Mesodermal cell (in vitro differentiated cells): ENCODE results near the gene MRS2.

Experiments used
- H3K27ac ChIP-seq: 2 replicates; pipeline ENCODE4 v1.7.0; 2013; ENCODE audit warnings: mild to moderate bottlenecking, low read depth, low read length, moderate library complexity; ENCODE audit not compliant: severe bottlenecking
- H3K36me3 ChIP-seq: 2 replicates; pipeline ENCODE4 v1.7.1; 2013; ENCODE audit warnings: mild to moderate bottlenecking, low read length, moderate library complexity; ENCODE audit not compliant: control insufficient read depth, insufficient read depth
- H3K4me1 ChIP-seq: one replicate; pipeline ENCODE4 v1.7.1; 2013; ENCODE audit warnings: mild to moderate bottlenecking, low read length; ENCODE audit not compliant: insufficient read depth, control insufficient read depth, poor library complexity, severe bottlenecking
- H3K4me3 ChIP-seq: 2 replicates; pipeline ENCODE4 v1.7.0; 2013; ENCODE audit warnings: low read length, control low read depth, mild to moderate bottlenecking; ENCODE audit not compliant: insufficient read depth, poor library complexity, severe bottlenecking; ENCODE audit errors: extremely low read depth
- H3K9me3 ChIP-seq: 2 replicates; pipeline ENCODE4 v1.7.1; 2013; ENCODE audit warnings: mild to moderate bottlenecking, low read length, moderate library complexity; ENCODE audit not compliant: control insufficient read depth
- WGBS, 2 experiments: methylation state at CpG; one replicate each; pipeline ENCODE4 v1.1.5; 2013; ENCODE audit warnings: missing lambda C conversion rate in 2 of 2; ENCODE audit not compliant: insufficient coverage in 2 of 2; 5-methylcytosine and 5-hydroxymethylcytosine counted together

The MRS2 gene

GRCh38 chr6:24432611-24433010, 29.9 kb downstream of the MRS2 start:
- H3K4me3 ChIP-seq = no peak overlapping the region
- 91 to 95% methylated on average over 8 of the region's 9 CpGs for WGBS, 2 experiments
- H3K9me3 ChIP-seq = no peaks in the 10 kb centered on the region
- no peak overlapping the region for H3K27ac ChIP-seq
- H3K36me3 ChIP-seq = peaks cover 4% of the 10 kb centered on the region
- peaks cover 3% of the 10 kb centered on the region for H3K4me1 ChIP-seq

- Histone ChIP-seq H3K4me1 (no peaks in the 10 kb centered on the region), H3K36me3 (no peaks in the 10 kb centered on the region), H3K9me3 (no peaks in the 10 kb centered on the region), H3K27ac (no peak overlapping the region), H3K4me3 (no peak overlapping the region)
- 89 to 93% methylated on average over 14 of the region's 14 CpGs for WGBS, 2 experiments
Observed at GRCh38 chr6:24436979-24437378, 34.2 kb downstream of the MRS2 start.

GRCh38 chr6:24439858-24440539, 37.3 kb downstream of the MRS2 start:
- H3K36me3 ChIP-seq = no peaks in the 10 kb centered on the region
- WGBS, 2 experiments = 73 to 100% methylated on average over 2 to 3 of the region's 3 CpGs
- H3K4me3 ChIP-seq = no peak overlapping the region
- no peaks in the 10 kb centered on the region for H3K9me3 ChIP-seq
- no peaks in the 10 kb centered on the region for H3K4me1 ChIP-seq
- no peak overlapping the region for H3K27ac ChIP-seq

GRCh38 chr6:24440897-24441598, 38.3 kb downstream of the MRS2 start:
- Histone ChIP-seq H3K36me3 (no peaks in the 10 kb centered on the region), H3K4me1 (no peaks in the 10 kb centered on the region), H3K9me3 (no peaks in the 10 kb centered on the region), H3K4me3 (no peak overlapping the region), H3K27ac (no peak overlapping the region)
- WGBS, 2 experiments = 83 to 94% methylated on average over 6 of the region's 16 CpGs

- WGBS, 2 experiments = 83 to 96% methylated on average over 2 of the region's 3 CpGs
- Histone ChIP-seq H3K27ac (no peak overlapping the region), H3K4me3 (no peak overlapping the region), H3K36me3 (no peaks in the 10 kb centered on the region), H3K9me3 (no peaks in the 10 kb centered on the region), H3K4me1 (no peaks in the 10 kb centered on the region)
Observed at GRCh38 chr6:24441599-24441904, 38.8 kb downstream of the MRS2 start.

- Histone ChIP-seq H3K4me3 (no peak overlapping the region), H3K4me1 (no peaks in the 10 kb centered on the region), H3K27ac (no peak overlapping the region), H3K9me3 (no peaks in the 10 kb centered on the region), H3K36me3 (no peaks in the 10 kb centered on the region)
- WGBS, 2 experiments = 92% methylated on average over 3 of the region's 4 CpGs; no CpG with 5 or more reads in 1 of the 2 experiments
Observed at GRCh38 chr6:24444588-24444987, 41.9 kb downstream of the MRS2 start.

- Histone ChIP-seq H3K36me3 (no peaks in the 10 kb centered on the region), H3K4me3 (no peak overlapping the region), H3K9me3 (no peaks in the 10 kb centered on the region), H3K4me1 (no peaks in the 10 kb centered on the region), H3K27ac (no peak overlapping the region)
- 86% methylated on average over 1 of the region's 4 CpGs; no CpG with 5 or more reads in 1 of the 2 experiments for WGBS, 2 experiments
Observed at GRCh38 chr6:24445704-24446103, 43.0 kb downstream of the MRS2 start.

- no peak overlapping the region for H3K4me3 ChIP-seq
- H3K4me1 ChIP-seq = no peaks in the 10 kb centered on the region
- 86 to 90% methylated on average over 2 to 4 of the region's 7 CpGs for WGBS, 2 experiments
- no peaks in the 10 kb centered on the region for H3K9me3 ChIP-seq
- H3K36me3 ChIP-seq = no peaks in the 10 kb centered on the region
- H3K27ac ChIP-seq = no peak overlapping the region
Observed at GRCh38 chr6:24446670-24447069, 43.9 kb downstream of the MRS2 start.

- H3K4me3 ChIP-seq = no peak overlapping the region
- H3K27ac ChIP-seq = no peak overlapping the region
- no peaks in the 10 kb centered on the region for H3K36me3 ChIP-seq
- 80 to 100% methylated on average over 1 to 2 of the region's 4 CpGs for WGBS, 2 experiments
- H3K9me3 ChIP-seq = no peaks in the 10 kb centered on the region
- no peaks in the 10 kb centered on the region for H3K4me1 ChIP-seq
Observed at GRCh38 chr6:24448396-24448795, 45.7 kb downstream of the MRS2 start.

GRCh38 chr6:24448828-24449525, 46.2 kb downstream of the MRS2 start:
- no peaks in the 10 kb centered on the region for H3K9me3 ChIP-seq
- no peak overlapping the region for H3K27ac ChIP-seq
- H3K4me1 ChIP-seq = no peaks in the 10 kb centered on the region
- H3K4me3 ChIP-seq = no peak overlapping the region
- WGBS, 2 experiments = 92 to 96% methylated on average over 8 to 9 of the region's 9 CpGs
- no peaks in the 10 kb centered on the region for H3K36me3 ChIP-seq
